HUDEP-2 (cell line): ENCODE results near the gene NCR2.
A peak's percentile ranks its signal among the peaks of the same experiment; 100 is the strongest.

ENCODE experiments used
- DNase-seq, 76 experiments: peaks; one replicate each; lab custom pipeline; 2025; ENCODE audit not compliant: unreplicated experiment in 76 of 76; lab: John Stamatoyannopoulos, UW

NCR2 gene

DNA sequence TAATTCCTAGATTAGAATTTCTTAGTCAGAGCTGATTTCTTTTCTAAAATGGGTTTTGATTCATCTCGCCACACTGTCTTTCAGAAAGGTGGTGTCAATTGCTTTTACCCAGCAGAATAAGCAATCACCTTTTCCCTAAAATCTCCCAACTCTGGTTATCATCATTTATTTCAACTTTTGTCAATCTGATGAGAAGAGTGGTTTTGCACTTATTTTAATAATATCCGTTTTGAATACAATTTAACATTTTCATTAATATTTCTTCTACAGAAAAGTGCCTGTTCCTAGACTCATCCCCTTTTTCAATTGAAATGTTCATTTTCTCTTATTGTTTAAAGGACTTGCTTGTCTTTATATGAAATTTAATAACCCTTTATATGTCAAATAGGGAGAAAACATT is 8.2 kb upstream of the NCR2 start:
- no peak for DNase-seq

DNA sequence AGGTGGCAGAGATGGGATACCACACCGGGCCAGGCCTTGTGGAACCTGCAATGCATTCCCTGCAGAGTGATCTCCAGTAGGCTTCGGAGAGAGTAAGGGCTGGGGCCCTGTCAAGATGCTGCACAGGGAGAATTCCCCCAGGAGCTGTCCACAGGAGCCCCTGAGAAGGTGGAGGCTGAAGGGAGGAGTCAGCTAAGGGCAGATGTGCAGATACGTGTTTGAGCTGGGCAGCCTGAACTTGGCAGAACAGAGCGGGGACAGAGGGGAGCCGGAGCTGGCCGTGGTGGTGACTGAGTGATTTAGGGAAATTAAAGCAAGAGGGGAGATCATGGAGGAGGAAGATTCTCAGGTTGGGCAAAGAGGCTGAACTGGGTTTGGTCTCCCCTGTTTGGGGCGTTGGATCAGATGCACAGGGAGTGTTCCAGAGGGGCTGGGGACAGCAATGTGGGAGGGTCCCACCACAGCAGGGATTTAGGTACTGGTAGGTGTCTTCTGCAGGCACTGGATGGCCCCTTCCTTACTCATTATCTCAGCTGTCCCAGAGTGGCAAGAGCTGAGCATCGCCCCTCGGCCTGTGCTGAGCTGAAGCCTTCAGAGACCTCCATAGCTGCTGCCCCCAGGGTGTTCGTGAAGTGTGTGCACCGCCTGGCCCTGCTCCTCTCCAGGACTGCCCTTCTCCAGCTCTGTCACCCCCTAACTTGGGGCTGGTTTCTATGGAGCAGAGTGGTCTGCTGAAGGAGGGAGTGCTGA is 3.8 kb upstream of the NCR2 start:
- no peak for DNase-seq

DNA sequence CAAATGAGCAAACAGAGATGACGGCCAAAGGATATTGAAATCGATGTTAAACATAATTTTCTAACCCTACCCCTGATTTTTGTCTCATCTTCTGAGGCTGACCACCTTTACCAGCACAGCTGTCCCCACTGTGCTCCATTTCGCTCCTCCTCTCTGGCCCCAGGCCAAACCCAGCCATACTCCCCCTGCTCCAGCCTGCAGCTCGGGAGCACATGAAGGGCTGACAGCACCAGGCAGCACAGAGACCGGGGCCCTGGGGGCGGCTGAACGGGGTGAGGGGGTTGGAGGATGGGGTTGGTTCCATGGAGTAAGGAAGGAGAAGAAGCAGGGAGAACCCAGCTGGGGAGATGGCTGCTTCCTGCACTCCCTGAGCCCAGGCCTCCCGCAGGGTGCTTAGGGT is 3.2 kb upstream of the NCR2 start:
- DNase-seq: peak in 1 of 76 experiments; percentile 7

- DNase-seq: no peak
Measured at GRCh38 chr6:41332842-41333736, 2.3 kb upstream of the NCR2 start.

DNA sequence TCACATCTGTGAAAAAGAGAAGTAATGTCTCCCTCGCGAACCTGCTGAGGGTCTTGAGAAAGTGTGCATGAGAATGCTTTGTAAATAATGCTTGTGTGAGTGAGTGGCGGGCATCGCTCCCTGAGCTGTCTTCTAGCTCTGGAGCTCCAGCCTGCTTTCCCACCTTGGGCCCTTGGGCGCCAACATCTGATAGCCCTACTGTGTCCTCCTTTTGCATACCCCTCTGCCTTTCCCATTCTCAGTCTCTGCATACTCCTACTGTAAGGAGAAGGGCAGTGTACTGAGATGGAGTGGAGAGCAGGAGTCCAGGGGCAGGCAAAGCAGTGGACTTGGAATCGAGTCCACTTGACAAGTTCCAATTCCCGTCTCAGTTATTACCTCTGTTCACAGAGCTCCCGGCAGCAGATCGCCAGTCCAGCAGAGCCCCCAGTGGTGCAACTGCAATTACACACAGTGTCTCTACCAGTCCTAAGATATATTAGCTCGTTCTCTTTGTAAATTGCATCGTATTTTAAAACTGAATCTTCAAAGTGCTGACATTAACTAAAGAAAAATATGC is 847 bp upstream of the NCR2 start:
- DNase-seq: peak in 1 of 76 experiments; percentile 6

GRCh38 chr6:41335943-41336342 is 535 bp downstream of the NCR2 start:
- DNase-seq: no peak

DNA sequence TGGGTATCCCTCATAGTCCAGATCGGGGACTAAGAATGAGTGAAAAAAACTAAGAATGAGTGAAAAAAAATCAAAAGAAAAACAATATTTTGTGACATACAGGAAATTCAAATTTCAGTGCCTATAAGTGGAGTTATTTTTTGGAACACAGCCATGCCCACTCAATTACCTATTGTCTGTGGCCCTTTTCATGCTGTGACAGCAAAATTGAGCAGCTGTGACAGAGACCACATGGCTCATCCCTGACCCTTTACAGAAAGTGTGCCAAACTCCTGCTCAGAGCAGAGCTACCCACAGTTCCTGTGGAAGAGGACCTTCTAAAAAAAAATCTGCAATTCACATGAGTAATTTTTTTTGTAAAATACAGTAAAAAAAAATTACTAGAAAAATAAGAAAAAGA is 1.4 kb downstream of the NCR2 start:
- DNase-seq: no peak

GRCh38 chr6:41337709-41338108 is 2.3 kb downstream of the NCR2 start:
- no peak for DNase-seq

GRCh38 chr6:41338659-41339058 is 3.3 kb downstream of the NCR2 start:
- no peak for DNase-seq

GRCh38 chr6:41341580-41341979 is 6.2 kb downstream of the NCR2 start:
- DNase-seq: no peak

- no peak for DNase-seq
Measured at GRCh38 chr6:41342241-41342640, 6.8 kb downstream of the NCR2 start.

DNA sequence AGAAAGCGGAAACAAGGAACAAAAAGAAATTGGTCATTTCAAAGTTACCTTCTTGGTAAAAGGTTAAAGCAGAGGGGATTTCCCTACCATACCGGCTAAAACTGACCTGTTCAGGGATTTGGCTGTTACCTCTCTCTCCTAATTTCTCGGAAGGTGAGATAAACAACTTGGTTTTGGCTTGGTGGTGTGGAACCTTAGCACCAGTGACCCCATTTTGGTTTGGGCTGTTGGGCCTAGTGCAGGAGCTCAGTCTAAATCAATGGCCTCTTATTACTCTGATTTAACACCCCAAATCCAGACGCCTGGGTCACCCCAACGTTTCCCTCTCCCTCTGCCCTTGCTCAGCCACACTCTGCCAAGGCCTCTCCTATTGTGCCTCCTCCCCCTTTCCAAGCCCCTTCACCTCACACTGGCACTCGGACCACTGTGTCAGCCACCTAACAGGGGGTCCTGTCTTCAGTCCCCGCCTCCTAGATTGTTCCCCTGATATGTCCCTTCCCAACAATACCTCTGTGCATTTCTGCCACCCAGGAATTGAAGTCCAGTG is 8.3 kb downstream of the NCR2 start:
- no peak for DNase-seq

DNA sequence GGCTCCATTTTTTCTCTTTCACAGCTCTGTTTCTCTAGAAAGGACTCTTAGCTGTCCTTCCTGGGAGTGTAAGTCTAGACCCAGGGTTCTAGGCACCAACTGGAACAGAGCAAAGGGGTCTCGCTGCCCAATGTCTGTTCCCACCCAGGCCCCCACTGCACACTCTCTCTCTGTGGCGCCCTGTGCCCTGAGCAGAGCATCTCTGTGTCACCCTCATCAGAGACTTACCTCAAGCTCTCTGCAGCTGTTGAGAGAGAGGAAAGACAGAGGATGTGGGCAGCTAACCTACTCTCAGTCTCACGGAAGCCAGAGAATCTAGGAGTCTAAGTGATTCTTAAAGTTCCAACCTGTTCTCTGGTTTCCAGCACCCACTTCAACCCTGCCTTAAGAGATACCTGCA is 9.5 kb downstream of the NCR2 start:
- DNase-seq: no peak

DNA sequence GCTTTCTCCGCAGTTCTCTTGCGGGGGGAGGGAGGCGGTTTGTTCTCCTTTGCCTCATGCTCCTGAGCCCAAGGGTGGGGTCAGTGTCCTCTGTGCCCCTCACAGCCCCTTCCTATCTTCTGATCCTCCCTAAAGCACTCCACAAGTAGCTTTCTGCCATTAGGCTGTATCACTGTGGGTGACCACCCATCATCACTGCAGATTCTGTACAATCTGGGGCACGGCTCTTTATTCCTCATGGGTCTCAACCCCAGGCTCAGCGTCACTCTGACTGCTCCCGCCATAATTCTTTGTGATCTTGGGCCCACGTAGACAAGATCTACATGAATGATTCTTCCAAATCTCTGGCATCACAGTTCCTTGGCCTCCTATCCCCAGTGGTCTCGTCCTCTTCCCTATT is 10.5 kb downstream of the NCR2 start:
- no peak for DNase-seq

DNA sequence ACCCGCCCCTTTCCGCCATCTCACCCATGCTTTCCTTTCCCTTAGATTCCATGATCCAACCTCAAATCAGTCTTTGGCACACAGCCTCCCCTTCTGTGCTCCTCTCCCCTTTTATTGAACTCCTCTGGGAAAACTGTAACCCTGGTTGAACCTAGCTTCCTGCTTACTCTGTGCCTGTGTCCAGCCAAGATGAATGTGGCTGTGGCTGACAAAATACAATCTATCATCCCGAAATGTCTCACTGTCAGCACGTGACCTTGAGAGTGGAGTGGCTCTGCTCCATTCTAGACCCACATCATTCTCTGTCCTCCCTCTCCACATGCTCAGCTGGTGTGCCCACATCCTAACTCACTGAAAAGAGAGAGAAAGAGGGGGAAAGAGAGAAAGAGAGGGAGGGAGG is 11.0 kb downstream of the NCR2 start:
- no peak for DNase-seq

GRCh38 chr6:41347378-41348050 is 12.1 kb downstream of the NCR2 start:
- DNase-seq: no peak

GRCh38 chr6:41348934-41349333 is 13.5 kb downstream of the NCR2 start:
- DNase-seq: no peak

DNA sequence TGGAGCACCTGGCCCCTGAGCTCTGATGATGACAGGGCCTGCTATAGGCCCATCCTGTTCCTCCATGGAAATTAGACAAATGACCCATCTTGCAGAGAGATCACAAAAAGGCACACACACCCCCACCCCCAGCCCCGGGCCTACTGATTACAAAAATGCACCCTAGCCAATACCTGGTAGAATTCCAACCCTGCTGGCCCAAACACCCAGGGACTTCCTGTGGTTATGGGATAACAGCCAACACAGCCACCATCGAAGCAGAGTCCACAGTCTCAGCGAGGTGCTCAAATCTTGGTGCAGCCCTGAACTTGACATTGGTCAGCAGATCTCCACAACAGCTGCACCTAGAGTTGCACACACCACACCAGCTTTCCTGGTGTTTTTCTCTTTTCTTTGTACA is 17.0 kb downstream of the NCR2 start:
- no peak for DNase-seq

DNA sequence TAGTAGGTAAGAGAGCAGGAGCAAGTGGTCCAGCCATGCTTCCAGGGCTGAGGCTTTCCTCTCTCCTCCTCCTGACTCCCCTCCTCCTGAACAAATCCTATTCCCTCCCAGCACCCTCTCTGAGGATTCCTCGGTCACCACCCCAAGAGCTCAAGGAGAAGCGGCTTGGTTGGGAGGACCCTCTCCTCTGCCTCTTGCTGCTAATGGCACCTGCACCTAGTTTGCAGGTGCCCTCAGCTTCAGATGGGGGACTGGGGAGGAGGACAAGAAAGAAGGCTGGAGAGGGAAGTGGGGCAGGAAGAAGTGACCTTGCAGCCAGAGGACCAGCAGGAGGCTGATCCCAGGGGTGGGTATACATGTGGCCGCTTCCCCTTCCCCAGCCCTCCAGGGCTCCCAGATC is 17.5 kb downstream of the NCR2 start:
- DNase-seq: no peak

DNA sequence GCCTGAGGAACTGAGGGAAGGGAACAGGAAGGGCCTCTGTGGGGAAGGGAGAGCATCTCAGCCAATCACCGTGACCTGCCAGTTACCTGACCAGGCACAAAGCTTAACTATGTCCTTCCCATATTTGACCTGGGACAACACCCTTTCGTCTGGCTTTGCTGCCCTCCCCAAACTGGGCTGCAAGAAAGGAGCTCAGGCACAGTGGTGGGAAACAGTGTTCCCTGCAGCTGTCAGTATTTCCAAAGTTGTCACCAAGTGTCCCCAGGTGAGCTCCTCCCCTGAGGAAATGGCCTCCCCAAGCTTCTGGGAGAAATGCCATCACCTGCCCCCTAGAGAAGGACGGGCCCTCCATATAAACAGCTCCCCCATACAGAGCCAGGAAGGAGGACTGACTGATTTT is 17.9 kb downstream of the NCR2 start:
- no peak for DNase-seq

- DNase-seq: no peak
Measured at GRCh38 chr6:41355952-41356351, 20.5 kb downstream of the NCR2 start.
